Activated T-cell treated with anti-CD3 and anti-CD28 coated beads, Interleukin-2, amount 50 U/mL, for 24 hours (primary cell): ENCODE results near the gene PFN3.
"Not testable (repeated sequence)": the region's sequence is repeated elsewhere in the genome, so short reads cannot be mapped to it uniquely, and the experiment has no call there.

ENCODE experiments used
- DNase-seq: peaks from one replicate; pipeline ENCODE4 v3.0.0-alpha.2; 2020
- H3K27ac Mint-ChIP-seq: 2 replicates; pipeline ENCODE4 v1.8.0; 2020; ENCODE audit warnings: mild to moderate bottlenecking, mixed read lengths
- H3K27me3 Mint-ChIP-seq: 2 replicates; pipeline ENCODE4 v1.8.0; 2020; ENCODE audit warnings: mixed read lengths
- H3K36me3 Mint-ChIP-seq: 2 replicates; pipeline ENCODE4 v1.8.0; 2020; ENCODE audit warnings: low read depth, mixed read lengths
- H3K4me1 Mint-ChIP-seq: 2 replicates; pipeline ENCODE4 v1.8.0; 2020; ENCODE audit warnings: low read depth, mixed read lengths
- H3K4me3 Mint-ChIP-seq: 2 replicates; pipeline ENCODE4 v1.8.0; 2020; ENCODE audit warnings: mild to moderate bottlenecking, moderate library complexity, mixed read lengths
- H3K9me3 Mint-ChIP-seq: 2 replicates; pipeline ENCODE4 v1.8.0; 2020; ENCODE audit warnings: mixed read lengths

The PFN3 gene

GRCh38 chr5:177361418-177362291 lies 38.8 kb downstream of the PFN3 start:
- peaks cover 36% of the 10 kb centered on the region for H3K36me3 Mint-ChIP-seq
- DNase-seq: no peak
- peak overlapping the region; percentile 76 for H3K4me3 Mint-ChIP-seq
- H3K4me1 Mint-ChIP-seq: peaks cover 84% of the 10 kb centered on the region
- peak overlapping the region; percentile 89 for H3K27ac Mint-ChIP-seq
- H3K9me3 Mint-ChIP-seq: no peaks in the 10 kb centered on the region
- H3K27me3 Mint-ChIP-seq: no peaks in the 10 kb centered on the region

- Mint-ChIP-seq H3K4me1 (peaks cover 88% of the 10 kb centered on the region), H3K27ac (peak overlapping the region; percentile 40), H3K36me3 (peaks cover 32% of the 10 kb centered on the region)
- H3K4me3 Mint-ChIP-seq, DNase-seq, H3K27me3 Mint-ChIP-seq, H3K9me3 Mint-ChIP-seq: not testable (repeated sequence)
Measured at GRCh38 chr5:177360740-177361139, 39.7 kb downstream of the PFN3 start.

- no peak for DNase-seq
- Mint-ChIP-seq H3K36me3 (peaks cover 29% of the 10 kb centered on the region), H3K4me3 (peak overlapping the region; percentile 89), H3K27ac (peak overlapping the region; percentile 90), H3K4me1 (peaks cover 86% of the 10 kb centered on the region), H3K9me3 (peaks cover 8% of the 10 kb centered on the region), H3K27me3 (no peaks in the 10 kb centered on the region)
Measured at GRCh38 chr5:177359860-177360259, 40.6 kb downstream of the PFN3 start.

GRCh38 chr5:177359451-177359851 lies 41.0 kb downstream of the PFN3 start:
- H3K4me1 Mint-ChIP-seq: peaks cover 86% of the 10 kb centered on the region
- H3K4me3 Mint-ChIP-seq: peak overlapping the region; percentile 89
- peaks cover 8% of the 10 kb centered on the region for H3K9me3 Mint-ChIP-seq
- peaks cover 27% of the 10 kb centered on the region for H3K36me3 Mint-ChIP-seq
- H3K27me3 Mint-ChIP-seq: no peaks in the 10 kb centered on the region
- H3K27ac Mint-ChIP-seq: peak overlapping the region; percentile 90
- DNase-seq: no peak

GRCh38 chr5:177358370-177358819 lies 42.1 kb downstream of the PFN3 start:
- H3K4me3 Mint-ChIP-seq: peak overlapping the region; percentile 89
- no peaks in the 10 kb centered on the region for H3K27me3 Mint-ChIP-seq
- DNase-seq: no peak
- H3K4me1 Mint-ChIP-seq: peaks cover 79% of the 10 kb centered on the region
- peak overlapping the region; percentile 90 for H3K27ac Mint-ChIP-seq
- H3K36me3 Mint-ChIP-seq: peaks cover 27% of the 10 kb centered on the region
- H3K9me3 Mint-ChIP-seq: peaks cover 8% of the 10 kb centered on the region

- Mint-ChIP-seq H3K4me3 (peak within 1 kb of the TSS; percentile 89), H3K4me1 (peaks cover 72% of the 10 kb centered on the region), H3K27me3 (no peaks in the 10 kb centered on the region), H3K36me3 (peaks cover 27% of the 10 kb centered on the region), H3K9me3 (peaks cover 8% of the 10 kb centered on the region), H3K27ac (peak within 1 kb of the TSS; percentile 92)
- peak; percentile 78 for DNase-seq
Measured at GRCh38 chr5:177357459-177358351, 42.8 kb downstream of the PFN3 start, which contains the start of gene RGS14. RGS14 (plus strand) TSS chr5:177357924; CDS start chr5:177358025, 101 bp downstream.

- Mint-ChIP-seq H3K4me3 (peak overlapping the region; percentile 89), H3K9me3 (peaks cover 8% of the 10 kb centered on the region), H3K27ac (peak overlapping the region; percentile 92), H3K4me1 (peaks cover 68% of the 10 kb centered on the region), H3K36me3 (peaks cover 27% of the 10 kb centered on the region), H3K27me3 (no peaks in the 10 kb centered on the region)
- DNase-seq: peak; percentile 47
Measured at GRCh38 chr5:177357146-177357458, 43.4 kb downstream of the PFN3 start.

- Mint-ChIP-seq H3K4me1 (peaks cover 68% of the 10 kb centered on the region), H3K4me3 (peak overlapping the region; percentile 89), H3K36me3 (peaks cover 26% of the 10 kb centered on the region), H3K27me3 (no peaks in the 10 kb centered on the region), H3K9me3 (peaks cover 8% of the 10 kb centered on the region), H3K27ac (no peak overlapping the region)
- DNase-seq: no peak
Measured at GRCh38 chr5:177356746-177357145, 43.7 kb downstream of the PFN3 start.

GRCh38 chr5:177355868-177356168 lies 44.6 kb downstream of the PFN3 start:
- peaks cover 8% of the 10 kb centered on the region for H3K9me3 Mint-ChIP-seq
- H3K4me3 Mint-ChIP-seq: no peak overlapping the region
- no peak for DNase-seq
- H3K4me1 Mint-ChIP-seq: peaks cover 59% of the 10 kb centered on the region
- H3K36me3 Mint-ChIP-seq: peaks cover 30% of the 10 kb centered on the region
- H3K27ac Mint-ChIP-seq: no peak overlapping the region
- no peaks in the 10 kb centered on the region for H3K27me3 Mint-ChIP-seq

GRCh38 chr5:177355162-177355867 lies 45.1 kb downstream of the PFN3 start:
- DNase-seq: no peak
- no peaks in the 10 kb centered on the region for H3K27me3 Mint-ChIP-seq
- H3K27ac Mint-ChIP-seq: no peak overlapping the region
- H3K4me3 Mint-ChIP-seq: no peak overlapping the region
- peaks cover 61% of the 10 kb centered on the region for H3K4me1 Mint-ChIP-seq
- H3K36me3 Mint-ChIP-seq: peaks cover 34% of the 10 kb centered on the region
- peaks cover 8% of the 10 kb centered on the region for H3K9me3 Mint-ChIP-seq

GRCh38 chr5:177354711-177355110 lies 45.8 kb downstream of the PFN3 start:
- no peak overlapping the region for H3K27ac Mint-ChIP-seq

GRCh38 chr5:177354256-177354655 lies 46.2 kb downstream of the PFN3 start:
- Mint-ChIP-seq H3K27me3 (no peaks in the 10 kb centered on the region), H3K36me3 (peaks cover 36% of the 10 kb centered on the region), H3K4me1 (peaks cover 61% of the 10 kb centered on the region), H3K9me3 (peaks cover 8% of the 10 kb centered on the region), H3K4me3 (no peak overlapping the region), H3K27ac (no peak overlapping the region)
- DNase-seq: no peak

More at GRCh38 chr5:177354711-177355110, 45.8 kb downstream of the PFN3 start:
- Mint-ChIP-seq H3K9me3 (peaks cover 8% of the 10 kb centered on the region), H3K4me3 (no peak overlapping the region), H3K4me1 (peaks cover 61% of the 10 kb centered on the region), H3K36me3 (peaks cover 33% of the 10 kb centered on the region), H3K27me3 (no peaks in the 10 kb centered on the region)
- no peak for DNase-seq

- H3K4me1 Mint-ChIP-seq: peaks cover 58% of the 10 kb centered on the region
- no peak overlapping the region for H3K27ac Mint-ChIP-seq
- no peaks in the 10 kb centered on the region for H3K27me3 Mint-ChIP-seq
- no peak overlapping the region for H3K4me3 Mint-ChIP-seq
- H3K9me3 Mint-ChIP-seq: peaks cover 8% of the 10 kb centered on the region
- peaks cover 31% of the 10 kb centered on the region for H3K36me3 Mint-ChIP-seq
- DNase-seq: no peak
Measured at GRCh38 chr5:177353093-177353492, 47.4 kb downstream of the PFN3 start.
